ENCODE results near the gene ACOD1.
"Not testable (repeated sequence)": the region's sequence is repeated elsewhere in the genome, so short reads cannot be mapped to it uniquely, and the experiment has no call there.

Gene ACOD1

DNA sequence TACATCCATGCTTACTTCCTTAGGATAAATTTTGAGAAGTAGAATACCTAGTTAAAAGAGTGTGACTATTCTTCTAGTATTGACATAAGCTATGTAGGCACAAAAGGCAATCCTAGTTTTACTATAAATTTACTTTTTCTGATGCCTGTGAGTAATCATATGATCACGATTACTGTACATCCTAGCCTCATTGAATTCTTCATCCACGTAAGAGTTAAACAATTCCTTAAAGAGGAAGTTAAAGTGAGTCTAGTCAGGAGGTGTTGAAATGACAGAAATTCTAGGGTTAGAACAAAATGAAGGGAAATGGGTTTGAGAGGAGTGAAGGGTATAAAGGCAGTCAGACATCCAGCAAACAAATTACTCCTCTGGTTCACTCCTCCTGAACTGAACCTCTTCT lies at the start of gene ACOD1:
ACOD1 (plus strand) TSS at position 363 of the 400 bp plus-strand sequence. CDS start 48 bp downstream, outside the sequence.
- no peak for FAIRE-seq

DNA sequence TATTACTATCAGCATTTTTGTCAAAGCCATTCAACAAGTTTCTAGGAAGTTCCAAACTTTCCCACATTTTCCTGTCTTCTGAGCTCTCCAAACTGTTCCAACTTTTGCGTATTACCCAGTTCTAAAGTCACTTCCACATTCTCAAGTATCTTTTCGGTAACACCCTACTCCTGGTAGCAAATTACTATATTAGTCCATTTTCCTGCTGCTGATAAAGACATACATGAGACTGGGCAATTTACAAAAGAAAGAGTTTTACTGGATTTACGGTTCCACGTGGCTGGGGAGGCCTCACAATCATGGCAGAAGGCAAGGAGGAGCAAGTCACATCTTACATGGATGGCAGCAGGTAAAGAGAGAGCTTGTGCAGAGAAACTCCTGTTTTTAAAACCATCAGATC lies 49.2 kb upstream of the ACOD1 start:
- FAIRE-seq, result not testable (repeated sequence)

DNA sequence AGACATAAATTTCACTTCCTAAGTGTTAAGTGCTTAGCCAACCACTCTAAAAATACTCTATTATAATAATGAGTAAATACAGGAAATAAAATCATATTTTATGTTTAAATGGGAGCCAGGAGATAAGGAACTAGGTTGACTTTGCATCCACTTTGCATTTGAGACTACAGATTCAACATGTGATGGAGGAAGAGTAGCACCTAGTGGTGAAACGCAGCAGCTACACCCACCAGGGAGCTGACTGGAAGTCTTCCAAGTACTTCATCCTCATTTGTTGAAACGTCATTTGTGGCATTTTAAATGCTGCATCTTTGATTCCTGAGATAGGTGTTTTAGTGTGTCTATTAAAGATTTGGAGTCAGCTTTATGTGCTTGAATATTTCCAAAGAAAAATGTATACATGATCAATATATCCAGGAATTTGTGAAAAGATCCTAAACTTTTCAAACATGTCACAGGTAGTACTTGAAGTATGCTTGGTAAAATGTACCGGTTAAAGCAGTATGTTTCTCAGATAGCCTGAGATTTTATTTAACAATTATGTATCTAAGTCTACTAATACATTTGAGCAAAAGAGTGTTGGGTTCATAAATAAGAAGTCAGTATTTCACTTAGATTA lies 44.7 kb upstream of the ACOD1 start:
- peak; percentile 80 for FAIRE-seq

DNA sequence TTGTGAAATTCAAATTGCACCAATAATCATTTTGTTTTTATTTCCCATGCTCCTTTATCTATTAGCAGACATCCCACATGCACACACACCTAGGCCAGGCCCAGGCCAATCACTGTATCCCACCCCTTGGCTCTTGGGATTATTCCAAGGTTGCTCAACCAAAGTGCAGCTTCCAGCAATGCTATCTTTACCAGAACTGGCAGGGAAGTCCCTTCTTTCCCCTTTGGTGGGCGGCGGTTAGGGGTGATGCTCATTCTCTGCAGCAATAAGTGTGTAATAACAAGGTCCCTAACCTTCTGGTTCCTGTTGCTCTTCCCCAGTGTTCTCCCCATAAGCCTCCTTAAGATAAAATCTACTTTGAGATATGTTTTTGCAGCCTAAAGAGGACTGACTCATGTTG lies 43.8 kb upstream of the ACOD1 start:
- no peak for FAIRE-seq

DNA sequence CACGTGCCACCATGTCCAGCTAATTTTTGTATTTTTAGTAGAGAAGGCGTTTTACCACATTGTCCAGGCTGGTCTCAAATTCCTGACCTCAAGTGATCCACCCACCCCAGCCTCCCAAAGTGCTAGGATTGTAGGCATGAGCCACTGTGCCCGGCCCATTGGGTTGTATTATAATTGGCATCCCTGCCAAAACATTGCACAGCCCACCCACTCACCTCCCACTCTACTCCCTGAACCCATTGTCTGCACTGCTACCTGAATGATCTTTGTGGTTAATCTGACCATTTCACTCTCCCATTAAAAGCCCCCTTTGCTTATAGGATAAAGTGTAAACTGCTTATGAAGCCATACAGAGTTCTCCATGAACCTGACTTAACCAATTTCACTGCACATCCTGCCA lies 35.8 kb upstream of the ACOD1 start:
- FAIRE-seq, result no peak

DNA sequence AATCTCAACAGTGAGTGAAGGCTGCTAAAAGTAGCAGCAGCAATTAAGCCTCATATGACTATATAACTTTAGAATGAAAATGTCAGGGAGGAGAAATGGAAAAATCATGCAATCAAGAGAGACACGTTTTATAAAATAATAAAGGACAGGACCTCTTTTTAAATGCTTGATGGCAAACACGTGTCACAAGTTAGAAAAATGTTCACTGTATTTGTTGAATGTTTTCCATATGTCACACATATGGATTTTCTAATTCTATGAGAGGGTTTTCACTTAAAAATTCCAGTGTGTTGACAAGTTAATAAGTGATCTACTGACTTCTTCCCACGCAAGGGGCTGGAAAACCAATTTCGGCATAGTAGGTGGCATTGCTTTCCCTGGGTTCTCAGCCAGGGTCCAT lies 34.4 kb upstream of the ACOD1 start:
- no peak for FAIRE-seq

DNA sequence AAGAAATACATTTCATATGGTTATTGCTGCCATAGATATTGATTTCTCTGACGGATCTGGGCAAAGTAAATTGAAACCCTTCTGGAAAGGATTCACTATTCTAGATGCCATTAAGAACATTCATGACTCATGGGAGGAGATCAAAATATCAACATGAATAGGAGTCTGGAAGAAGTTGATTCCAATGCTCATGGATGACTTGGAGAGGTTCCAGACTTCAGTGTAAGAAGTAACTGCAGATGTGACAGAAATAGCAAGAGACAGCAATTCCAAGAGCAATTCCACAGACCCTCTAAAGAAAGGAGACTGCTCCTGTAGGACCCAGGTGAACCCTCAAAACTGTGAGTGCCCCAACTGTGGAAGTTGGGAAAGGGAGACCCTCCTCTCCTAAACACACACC lies 31.2 kb upstream of the ACOD1 start:
- no peak for FAIRE-seq

DNA sequence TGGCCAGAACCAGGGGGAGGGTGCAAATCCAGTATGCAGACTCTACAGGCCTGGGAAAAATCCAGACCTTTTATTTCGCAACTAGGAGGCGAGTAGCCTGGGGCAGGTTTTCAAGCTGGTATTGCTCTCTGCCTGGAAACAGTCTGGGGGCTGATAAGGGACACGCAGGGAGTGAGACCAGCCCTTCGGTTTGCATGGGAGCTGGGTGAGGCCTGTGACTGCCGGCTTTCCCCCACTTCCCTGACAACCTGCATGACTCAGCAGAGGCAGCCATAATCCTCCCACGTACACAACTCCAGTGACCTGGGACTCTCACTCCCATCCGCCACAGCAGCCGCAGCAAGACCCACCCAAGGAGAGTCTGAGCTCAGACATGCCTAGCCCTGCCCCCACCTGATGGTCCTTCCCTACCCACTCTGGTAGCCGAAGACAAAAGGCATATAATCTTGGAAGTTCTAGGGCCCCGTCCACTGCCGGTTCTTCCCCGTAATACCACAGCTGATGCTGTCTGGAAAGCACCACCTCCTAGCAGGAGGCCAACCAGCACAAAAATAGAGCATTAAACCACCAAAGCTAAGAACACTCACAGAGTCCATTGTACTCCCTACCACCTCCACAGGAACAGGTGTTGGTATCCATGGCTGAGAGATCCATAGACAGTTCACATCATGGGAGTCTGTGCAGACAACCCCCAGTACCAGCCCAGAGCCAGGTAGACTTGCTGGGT lies 30.4 kb upstream of the ACOD1 start:
- FAIRE-seq, result not testable (repeated sequence)

DNA sequence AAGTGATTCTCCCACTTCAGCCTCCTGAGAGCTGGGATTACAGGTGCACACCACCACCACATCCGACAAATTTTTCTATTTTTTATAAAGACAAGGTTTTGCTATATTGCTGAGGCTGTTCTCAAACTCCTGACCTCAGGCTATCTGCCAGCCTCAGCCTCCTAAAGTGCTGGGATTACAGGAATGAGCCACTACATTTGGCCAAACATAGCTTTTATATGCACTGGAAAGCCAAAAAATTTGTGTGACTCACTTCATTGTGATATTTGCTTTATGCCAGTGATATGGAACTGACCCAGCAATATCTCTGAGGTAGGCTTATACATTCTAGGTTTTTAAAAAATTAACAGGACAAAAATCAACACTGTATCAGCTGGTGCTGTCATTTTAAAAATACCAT lies 26.8 kb upstream of the ACOD1 start:
- FAIRE-seq, result no peak

DNA sequence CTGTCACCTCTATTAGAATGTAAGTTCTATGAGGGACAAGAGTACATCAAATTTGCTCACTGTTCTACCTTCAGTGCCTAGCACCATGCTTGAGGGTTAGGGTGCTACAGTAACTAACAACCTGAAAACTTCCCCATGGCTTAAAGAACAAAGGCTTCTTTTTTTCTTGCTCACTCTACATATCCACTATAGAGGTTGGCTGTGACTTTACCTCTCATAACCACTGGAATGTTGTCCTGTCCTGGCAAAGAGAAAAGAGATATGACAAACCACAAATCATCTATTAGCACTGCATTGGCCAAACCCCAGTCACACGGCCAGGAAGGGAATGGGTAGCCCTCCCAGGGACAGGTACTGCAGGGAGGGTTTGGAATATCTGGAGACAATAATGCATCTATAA lies 23.2 kb upstream of the ACOD1 start:
- no peak for FAIRE-seq

DNA sequence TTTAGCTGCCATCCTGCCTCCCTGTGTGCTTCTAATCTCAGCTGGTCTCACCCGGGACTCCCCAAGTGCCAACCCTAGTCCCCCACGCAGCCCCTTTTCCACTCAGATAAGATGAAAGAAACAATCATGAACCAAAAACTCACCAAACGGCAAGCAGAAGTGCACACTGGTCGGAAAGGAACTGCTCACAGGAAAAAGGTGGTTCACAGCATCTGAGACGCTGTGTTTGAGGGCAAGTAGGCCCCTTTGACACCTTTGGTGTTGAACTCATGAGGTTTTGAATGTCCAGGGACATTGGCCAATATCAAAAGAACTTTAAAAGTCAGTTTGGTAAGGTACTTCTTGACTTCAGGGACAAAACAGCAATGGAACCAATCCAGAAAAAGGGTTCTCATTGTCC lies 20.4 kb upstream of the ACOD1 start:
- FAIRE-seq, result no peak

DNA sequence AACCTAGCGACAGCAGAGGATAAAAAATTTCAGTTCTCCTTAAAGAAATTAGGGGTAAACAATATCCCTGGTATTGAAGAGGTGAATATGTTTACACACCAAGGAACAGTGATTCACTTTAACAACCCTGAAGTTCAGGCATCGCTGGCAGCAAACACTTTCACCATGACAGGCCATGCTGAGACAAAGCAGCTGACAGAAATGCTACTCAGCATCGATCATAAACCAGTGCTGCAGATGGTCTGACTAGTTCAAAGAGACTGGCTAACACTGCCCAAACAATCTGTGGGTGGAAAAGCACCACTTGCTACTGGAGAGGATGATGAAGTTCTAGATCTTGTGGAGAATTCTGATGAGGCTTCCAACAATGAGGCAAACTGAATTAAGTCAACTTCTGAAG lies 19.9 kb upstream of the ACOD1 start:
- no peak for FAIRE-seq

DNA sequence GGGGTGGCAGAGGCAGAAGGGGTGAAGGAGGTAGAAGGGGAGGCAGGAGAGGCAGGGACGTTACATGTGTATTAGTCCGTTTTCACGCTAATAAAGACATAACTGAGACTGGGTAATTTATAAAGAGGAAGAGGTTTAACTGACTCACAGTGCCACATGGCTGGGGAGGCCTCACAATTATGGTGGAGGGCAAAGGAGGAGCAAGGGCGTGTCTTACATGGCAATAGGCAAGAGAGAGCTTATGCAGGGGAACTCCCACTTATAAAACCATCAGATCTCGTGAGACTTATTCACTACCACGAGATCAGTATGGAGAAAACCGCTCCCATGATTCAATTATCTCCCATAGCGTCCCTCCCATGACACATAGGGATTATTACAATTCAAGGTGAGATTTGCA lies 19.0 kb upstream of the ACOD1 start:
- FAIRE-seq, result no peak

DNA sequence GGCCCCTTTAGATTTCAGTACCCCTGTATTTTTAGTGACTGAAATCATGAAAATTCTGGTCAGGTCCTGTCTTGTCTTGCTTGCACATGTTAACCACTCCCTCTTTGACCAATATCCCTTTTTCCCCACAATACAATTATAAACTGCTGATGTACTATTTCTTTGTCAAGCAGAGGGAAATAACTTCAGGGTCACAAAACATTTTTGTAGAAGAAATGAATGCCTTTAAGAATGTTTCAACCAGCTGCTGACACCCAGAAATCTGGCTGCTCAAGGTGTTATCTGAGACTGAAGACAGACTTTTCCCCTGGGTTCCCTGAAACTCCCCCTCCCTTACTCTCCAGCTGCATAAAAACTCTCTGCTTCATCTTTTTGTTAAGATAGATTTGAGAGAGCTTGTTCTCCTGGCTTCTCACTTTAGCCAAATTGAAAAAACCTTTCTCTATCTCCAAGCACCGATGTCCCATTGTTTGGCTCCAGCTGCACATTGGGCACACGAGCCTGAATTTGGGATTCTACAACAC lies 18.4 kb upstream of the ACOD1 start:
- FAIRE-seq, result no peak

DNA sequence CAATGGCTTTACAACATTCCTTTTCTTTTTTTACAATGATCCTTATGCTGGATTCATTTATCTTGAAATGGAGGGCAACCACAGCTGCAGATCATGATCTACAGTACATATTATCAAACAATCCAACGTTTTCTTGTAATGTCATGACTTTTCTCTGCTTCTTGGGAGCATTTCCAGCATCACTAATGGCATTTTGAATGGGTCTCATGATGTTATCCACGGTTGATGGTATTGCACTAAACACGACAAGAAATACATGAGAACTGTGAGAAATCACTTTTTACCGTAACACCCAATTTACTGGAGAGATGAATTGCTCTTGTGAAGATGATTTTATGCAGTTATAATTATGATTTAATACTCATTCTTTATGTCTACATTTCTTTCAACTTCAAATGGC lies 16.2 kb upstream of the ACOD1 start:
- FAIRE-seq, result no peak

DNA sequence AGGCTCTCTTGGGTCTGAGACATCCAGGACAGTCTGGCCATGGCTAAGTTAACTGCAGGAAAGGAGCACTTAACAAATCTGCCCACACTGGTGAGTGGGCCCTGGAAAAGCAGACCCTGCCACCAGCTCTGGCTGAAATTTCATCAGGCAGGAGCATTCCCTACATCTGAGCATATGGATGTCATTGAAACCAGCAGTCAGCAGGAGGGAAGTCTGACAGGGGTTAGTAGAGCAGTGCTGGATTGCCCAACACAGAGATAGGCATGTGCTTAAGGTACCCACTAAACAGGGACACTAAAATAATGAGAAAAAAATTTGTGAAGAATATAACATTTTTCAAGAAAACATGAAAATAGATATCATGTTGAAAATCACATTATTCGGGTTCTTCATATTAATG lies 13.6 kb upstream of the ACOD1 start:
- no peak for FAIRE-seq

DNA sequence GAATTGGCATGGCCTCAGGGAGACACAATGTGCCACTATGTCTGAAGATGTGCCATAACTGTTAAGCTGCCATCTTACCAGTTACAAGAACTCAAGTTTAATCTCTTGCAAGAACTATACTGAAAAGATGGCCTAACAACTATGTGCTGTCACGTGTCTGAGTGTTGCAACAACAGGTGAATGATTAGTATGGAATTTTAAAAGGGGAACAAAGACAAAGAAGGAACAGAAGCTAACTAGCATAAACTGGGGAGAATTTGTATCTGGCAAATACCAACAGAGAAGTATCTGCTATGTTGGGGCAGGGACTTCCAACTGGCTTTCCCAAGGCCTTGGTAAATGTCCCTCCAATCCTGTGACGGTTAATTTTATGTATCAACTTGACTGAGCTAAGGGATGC lies 11.5 kb upstream of the ACOD1 start:
- no peak for FAIRE-seq

DNA sequence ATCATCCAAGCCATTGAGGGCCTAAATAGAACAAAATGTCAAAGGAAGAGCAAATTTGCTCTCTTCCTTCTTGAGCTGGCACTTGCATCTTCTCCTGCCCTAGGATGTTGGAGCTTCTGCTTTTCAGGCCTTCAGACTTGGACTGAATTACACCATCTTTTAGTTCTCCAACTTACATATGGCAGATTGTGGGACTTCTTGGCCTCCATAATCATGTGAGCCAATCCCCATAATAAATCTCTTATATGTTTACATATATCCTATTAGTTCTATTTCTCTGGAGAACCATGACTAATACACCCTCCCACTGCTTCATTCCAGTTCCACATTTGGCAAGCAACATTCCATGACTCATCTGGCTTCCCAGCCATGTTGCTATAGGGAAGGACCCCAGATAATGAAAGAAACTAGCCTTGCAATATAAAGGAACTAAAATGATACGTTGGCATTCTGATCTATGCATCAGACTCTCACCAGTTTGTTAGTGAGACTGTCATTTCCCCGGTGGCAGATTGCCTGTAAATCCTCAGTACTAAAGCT lies 11.0 kb upstream of the ACOD1 start:
- FAIRE-seq, result no peak

DNA sequence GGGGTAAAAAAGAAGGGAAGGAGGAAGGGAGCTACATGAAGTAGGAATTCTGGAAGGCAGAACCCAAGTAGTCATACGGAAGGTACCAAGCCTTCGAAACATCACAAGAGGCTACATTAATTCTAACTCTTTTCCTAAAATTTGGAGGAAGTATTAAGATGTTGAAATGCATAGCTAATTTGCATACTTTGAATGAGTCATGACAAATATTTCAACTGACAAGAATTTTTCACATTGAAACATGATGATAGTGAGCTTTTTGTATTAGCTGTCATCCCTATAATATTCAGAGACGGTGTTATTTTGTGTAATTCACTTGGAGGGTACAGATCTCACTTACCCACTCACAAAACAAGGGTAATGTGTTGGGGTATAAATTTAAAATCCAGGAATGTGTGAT lies 9.1 kb upstream of the ACOD1 start:
- no peak for FAIRE-seq

DNA sequence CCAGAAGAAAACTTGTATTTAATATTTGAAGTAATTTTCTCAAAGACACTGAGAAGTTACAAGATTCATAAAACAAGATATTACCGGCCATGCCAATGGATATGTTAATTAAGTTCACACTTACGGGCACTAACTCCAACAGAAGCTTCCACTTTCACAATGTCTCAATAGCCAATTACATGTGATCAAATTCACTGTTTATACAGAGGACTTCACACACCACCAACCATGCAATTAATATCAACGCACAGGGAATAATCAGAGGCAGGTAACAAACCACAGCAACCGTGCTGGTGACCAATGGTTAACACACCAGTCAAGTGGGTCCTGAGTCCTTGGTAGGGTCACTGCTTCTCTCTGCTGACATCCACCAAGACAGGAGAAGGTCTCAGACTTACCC lies 5.9 kb upstream of the ACOD1 start:
- no peak for FAIRE-seq

DNA sequence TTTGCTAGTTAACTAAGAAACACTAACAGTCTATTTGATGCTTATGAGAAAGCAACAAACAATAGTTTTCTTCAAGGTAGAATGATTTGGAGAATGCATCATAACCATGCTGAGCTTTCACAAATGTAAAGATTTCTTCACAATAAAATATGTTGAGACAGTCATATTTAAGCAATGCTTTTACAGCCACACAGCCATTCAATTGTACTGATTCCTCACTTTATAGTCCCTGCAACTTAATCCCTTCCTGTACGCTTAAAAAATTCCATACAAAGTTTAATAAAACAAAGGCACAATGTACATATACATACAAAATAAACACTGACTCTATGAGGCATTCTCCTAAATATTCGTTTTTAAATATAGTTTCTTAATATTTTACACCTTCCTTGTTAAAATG lies 4.7 kb upstream of the ACOD1 start:
- FAIRE-seq, result no peak

DNA sequence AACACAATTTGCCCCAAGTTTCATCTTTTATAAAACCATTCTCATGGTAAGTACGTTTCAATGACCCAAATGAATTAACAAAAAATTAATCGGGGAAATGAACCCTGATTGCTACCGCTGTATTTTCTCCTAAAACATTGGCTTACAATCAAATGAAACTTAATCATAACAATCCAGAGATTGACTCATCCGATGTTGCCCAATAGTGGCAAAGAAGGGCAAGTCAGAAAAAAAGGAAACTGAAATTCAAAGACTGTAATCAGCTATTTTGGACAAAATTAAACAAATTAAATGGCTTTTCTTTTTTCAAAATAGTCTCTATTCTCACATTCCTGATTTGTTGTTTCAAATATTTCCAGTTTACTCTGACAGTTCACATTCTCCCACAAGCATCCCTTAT lies 3.9 kb upstream of the ACOD1 start:
- FAIRE-seq, result no peak

DNA sequence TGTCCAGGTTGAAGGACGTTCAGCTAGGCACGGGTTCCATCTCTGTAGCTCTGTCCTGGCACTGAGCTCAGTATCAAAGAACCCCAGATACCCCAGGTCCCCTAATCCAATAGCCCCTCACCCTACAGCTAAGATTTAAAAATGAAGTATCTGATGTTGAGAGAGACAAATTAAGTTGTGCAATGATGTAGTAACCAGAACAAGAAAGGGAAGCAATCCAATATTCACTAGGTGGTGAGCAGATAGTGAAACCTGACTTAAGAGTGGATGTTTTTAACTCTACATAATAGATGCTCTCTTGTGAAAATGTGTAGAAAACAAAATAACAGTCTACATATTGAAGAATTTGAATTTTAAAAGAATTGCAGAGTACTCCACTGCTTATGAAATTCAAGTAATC lies 1.8 kb downstream of the ACOD1 start:
- FAIRE-seq, result no peak

DNA sequence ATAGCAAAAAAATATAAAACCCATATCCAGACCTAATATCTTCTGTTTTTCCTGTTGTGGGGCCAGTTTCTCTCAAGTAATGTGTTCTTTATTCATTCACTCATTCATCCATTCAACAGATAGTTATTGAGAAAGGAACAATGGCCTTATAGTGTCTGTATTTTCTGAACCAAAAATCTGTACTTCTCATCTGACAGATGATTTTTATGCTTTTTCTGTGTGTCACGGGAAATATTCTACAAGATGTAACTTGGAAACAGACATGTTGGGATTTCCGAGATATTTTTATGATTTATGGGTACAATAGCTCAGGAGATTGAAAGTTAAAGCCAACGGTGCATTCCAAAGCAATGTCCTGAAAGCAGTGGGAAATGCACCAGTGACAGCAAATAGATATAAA lies 5.7 kb downstream of the ACOD1 start:
- no peak for FAIRE-seq

DNA sequence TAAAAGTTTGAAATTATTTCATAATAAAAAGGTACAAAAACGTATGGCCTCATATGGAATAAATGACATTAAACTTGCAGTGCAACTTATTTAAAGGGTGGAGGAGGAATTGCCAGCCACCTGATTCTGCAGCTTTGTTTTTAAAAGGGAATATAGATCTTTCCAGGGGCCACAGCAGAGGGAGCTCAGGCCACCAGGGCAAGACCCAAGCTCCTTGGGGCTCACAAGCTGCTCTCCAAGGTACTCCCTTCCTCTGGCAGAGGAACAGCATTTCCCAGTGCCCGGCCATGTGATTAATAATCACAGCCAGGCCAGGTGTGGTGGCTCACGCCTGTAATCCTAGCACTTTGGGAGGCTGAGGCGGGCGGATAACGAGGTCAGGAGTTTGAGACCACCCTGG lies 6.2 kb downstream of the ACOD1 start:
- no peak for FAIRE-seq
